A549 (cell line): ENCODE data around the gene GOLGA2. TPM values are rescaled to one million over a fixed set of nuclear protein-coding genes. Genes with fewer than 3 reads are reported as not detected.

Experiments used
- ATAC-seq, 2 experiments: fragments of 200-7000 bp in 1 of 2; fragments of >200 bp in 1 of 2; cut with Nextera tagmentation in 1 of 2; cut with Tn5 transposase in 1 of 2; 3 replicates each; pipeline versions ENCODE4 v1.8.0 to v1.9.1; 2018 to 2020; ENCODE audit warnings: mild to moderate bottlenecking in 1 of 2, moderate library complexity in 1 of 2
- CTCF ChIA-PET: fragments of 300-600 bp; sonication (Branson Sonifier 250); formaldehyde crosslinking; extraction: SDS; loops from one replicate; lab custom pipeline; 2021; ENCODE audit warnings: antibody characterized with exemption, inconsistent platforms; lab: Yijun Ruan, JAX
- POLR2A ChIA-PET: fragments of 350-600 bp; formaldehyde crosslinking; extraction: SDS; loops from one replicate; lab custom pipeline; 2021; ENCODE audit warnings: antibody characterized with exemption, inconsistent platforms; lab: Yijun Ruan, JAX
- DNase-seq, 2 experiments: peaks; one replicate each; pipeline versions ENCODE4 v3.0.0 to v3.0.0-alpha.2; 2011 to 2016; ENCODE audit warnings: low read depth in 1 of 2, low spot score in 1 of 2
- FAIRE-seq: peaks from 2 replicates; lab custom pipeline; 2011; peaks lifted over from hg19 to GRCh38; lab: Jason Lieb, UNC
- H3K27ac ChIP-seq, 2 experiments: fragments of >200 bp; sonication (Bioruptor Twin); formaldehyde crosslinking; 3 replicates each; pipeline ENCODE4 v1.5.1; 2016 to 2017
- H3K4me1 ChIP-seq: fragments of >200 bp; sonication (Bioruptor Twin); formaldehyde crosslinking; 3 replicates; pipeline ENCODE4 v1.6.1; 2016
- H3K4me2 ChIP-seq: fragments of >200 bp; sonication (Bioruptor Twin); formaldehyde crosslinking; 3 replicates; pipeline ENCODE4 v1.6.1; 2016
- H3K4me3 ChIP-seq: fragments of >200 bp; sonication (Bioruptor Twin); formaldehyde crosslinking; 3 replicates; pipeline ENCODE4 v1.5.1; 2016
- H3K9me3 ChIP-seq: fragments of >200 bp; sonication (Bioruptor Twin); formaldehyde crosslinking; 3 replicates; pipeline ENCODE4 v1.6.1; 2016
- ATOH8 ChIP-seq: fragments of 250-450 bp; sonication (Bioruptor Pico); IDR thresholded peaks from 2 replicates; pipeline ENCODE4 v1.5.0; 2020; ENCODE audit warnings: low read depth, mild to moderate bottlenecking, moderate library complexity
- CHD4 ChIP-seq: fragments of 200-600 bp; sonication (generic); IDR thresholded peaks from 2 replicates; pipeline ENCODE4 v1.6.1; 2016; ENCODE audit warnings: antibody characterized with exemption, mild to moderate bottlenecking, borderline replicate concordance
- E2F6 ChIP-seq: IDR thresholded peaks from 2 replicates; pipeline ENCODE4 v1.6.1; 2012; ENCODE audit warnings: low read depth, borderline replicate concordance
- EHF ChIP-seq: fragments of 250-450 bp; sonication (Bioruptor Pico); IDR thresholded peaks from 2 replicates; pipeline ENCODE4 v1.5.0; 2020; ENCODE audit warnings: mild to moderate bottlenecking
- ESRRA ChIP-seq: fragments of 150-350 bp; IDR thresholded peaks from 2 replicates; pipeline ENCODE4 v1.6.1; 2014; ENCODE audit warnings: mild to moderate bottlenecking, low read length, borderline replicate concordance
- FOSL2 ChIP-seq, 2 experiments: fragments of 450-650 bp in 1 of 2; fragments of >200 bp in 1 of 2; sonication (Bioruptor Twin) in 1 of 2; formaldehyde crosslinking; IDR thresholded peaks; 2 replicates each; pipeline versions ENCODE4 v1.5.0 to v1.6.1; 2016 to 2020; ENCODE audit warnings: mild to moderate bottlenecking in 1 of 2, moderate library complexity in 1 of 2
- HES2 ChIP-seq: fragments of >200 bp; sonication (Bioruptor Twin); formaldehyde crosslinking; IDR thresholded peaks from 2 replicates; pipeline ENCODE4 v1.6.1; 2016
- KDM1A ChIP-seq: fragments of 200-600 bp; sonication (generic); IDR thresholded peaks from 2 replicates; pipeline ENCODE4 v1.6.1; 2016; ENCODE audit warnings: low read depth, mild to moderate bottlenecking
- MAFK ChIP-seq: fragments of 450-650 bp; IDR thresholded peaks from 2 replicates; pipeline ENCODE4 v1.6.1; 2014; ENCODE audit not compliant: partially characterized antibody
- MAX ChIP-seq: IDR thresholded peaks from 2 replicates; pipeline ENCODE4 v1.6.1; 2012
- MAZ ChIP-seq: fragments of 150-350 bp; IDR thresholded peaks from 2 replicates; pipeline ENCODE4 v1.6.1; 2014; ENCODE audit warnings: antibody characterized with exemption, low read depth, low read length, borderline replicate concordance
- POLR2AphosphoS2 ChIP-seq: conservative IDR thresholded peaks from 2 replicates; pipeline ENCODE4 v1.6.1; 2012; ENCODE audit warnings: low read length, improper control_type of control experiment, inconsistent platforms
- REST ChIP-seq: fragments of 200-600 bp; sonication (generic); IDR thresholded peaks from 2 replicates; pipeline ENCODE4 v1.6.1; 2016; ENCODE audit warnings: antibody characterized with exemption, mild to moderate bottlenecking, moderate library complexity
- TP53 ChIP-seq: fragments of 250-450 bp; sonication (Bioruptor Pico); IDR thresholded peaks from 2 replicates; pipeline ENCODE4 v1.5.0; 2021; ENCODE audit warnings: mild to moderate bottlenecking, moderate library complexity
- USF2 ChIP-seq: fragments of 450-650 bp; IDR thresholded peaks from 2 replicates; pipeline ENCODE4 v1.6.1; 2014; ENCODE audit warnings: antibody characterized with exemption
- ZNF302 ChIP-seq: fragments of 250-450 bp; sonication (Bioruptor Pico); IDR thresholded peaks from 2 replicates; pipeline ENCODE4 v1.9.0; 2021; ENCODE audit warnings: inconsistent platforms, mild to moderate bottlenecking, moderate library complexity
- WGBS: methylation state at CpG from one replicate; pipeline ENCODE4 v1.1.6; 2017; ENCODE audit errors: missing lambda C conversion rate; 5-methylcytosine and 5-hydroxymethylcytosine counted together
- polyA plus RNA-seq, 4 experiments: library from polyadenylated mRNA; depleted of rRNA in 3 of 4; stranded (reverse); fragments of >200 nt; fragmentation: RNase III in 1 of 4; extraction: RNeasy Plus Mini Kit Qiagen cat#74134 plus additional on column Dnase treatment in 1 of 4; gene quantifications; 2 replicates in 3 of 4; 3 replicates in 1 of 4; pipeline ENCODE4 v1.2.3, GENCODE V29; 2011 to 2017
- TF ChIP-seq, protein P1 (sequence below): IDR thresholded peaks from 2 replicates; pipeline ENCODE4 v1.6.1; 2012
- TF ChIP-seq, protein P2 (sequence below): fragments of >200 bp; sonication (Bioruptor Twin); formaldehyde crosslinking; IDR thresholded peaks from 3 replicates; pipeline ENCODE4 v1.6.1; 2016

GOLGA2 gene
- polyA plus RNA-seq, 2 of the 4 experiments (the other 2 are of a cell fraction) = 55.3 to 60.1 TPM

DNA sequence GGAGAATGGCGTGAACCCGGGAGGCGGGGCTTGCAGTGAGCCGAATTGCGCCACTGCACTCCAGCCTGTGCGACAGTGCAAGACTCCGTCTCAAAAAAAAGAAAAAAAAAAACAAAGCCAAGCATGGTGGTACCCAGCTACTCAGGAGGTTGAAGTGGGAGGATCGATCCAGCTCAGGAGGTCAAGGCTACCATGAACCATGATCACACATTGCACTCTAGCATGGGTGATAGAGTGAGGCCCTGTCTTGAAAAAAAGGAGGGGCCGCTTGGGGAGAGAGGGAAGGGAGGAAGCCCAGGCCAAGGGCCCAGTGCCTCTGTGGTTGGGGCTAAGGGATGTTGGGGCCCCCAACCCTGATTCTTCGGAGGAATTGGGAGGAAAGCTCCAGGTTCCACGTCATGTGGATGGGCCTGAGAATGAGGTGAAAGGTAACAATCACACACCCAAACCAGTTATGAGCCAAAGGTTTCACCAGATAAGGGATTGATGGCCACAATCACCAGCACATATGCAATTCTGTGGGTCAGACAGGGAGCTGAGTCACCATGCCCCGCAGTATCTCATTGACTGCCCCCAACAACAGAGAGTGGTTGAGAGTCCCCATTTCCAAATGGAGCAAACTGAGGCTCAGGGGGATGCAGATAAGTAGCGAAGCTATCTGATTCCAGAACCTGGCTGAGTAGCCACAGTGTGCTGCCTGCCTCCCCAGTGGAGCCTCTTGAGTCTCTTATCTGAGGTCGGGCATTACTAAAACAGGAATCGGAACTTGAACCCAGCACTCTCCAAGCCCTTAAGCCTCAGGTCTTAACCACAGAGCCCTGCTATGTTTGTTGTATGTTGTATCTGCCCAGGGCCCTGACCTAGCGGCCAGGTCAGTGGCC, 20.8 kb upstream of the GOLGA2 start (continued):
- TF ChIP-seq USF2 (no peak), TP53 (no peak), ZNF302 (CRISPR knock-in tag) (no peak), POLR2AphosphoS2 (no peak), EHF (CRISPR knock-in tag) (no peak), MAX (no peak), KDM1A (no peak)

DNA sequence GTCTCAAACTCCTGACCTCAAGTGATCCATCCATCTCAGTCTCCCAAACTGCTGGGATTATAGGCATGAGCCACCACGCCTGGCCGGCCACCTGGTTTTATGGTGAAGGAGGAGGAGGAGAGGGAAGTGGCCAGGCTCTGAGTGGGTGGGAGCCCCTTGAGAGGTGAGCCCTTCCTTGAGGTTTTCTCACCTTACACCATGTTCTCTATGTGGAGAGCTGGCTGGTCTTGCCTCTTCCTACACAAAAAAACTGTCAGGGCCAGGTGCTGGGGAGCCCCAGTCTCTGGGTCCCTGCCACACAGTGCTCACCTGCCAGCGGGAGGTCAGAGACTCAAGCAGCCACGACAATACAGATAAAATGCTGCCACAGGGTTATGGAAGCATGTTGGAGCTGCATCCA, 18.3 kb upstream of the GOLGA2 start:
- ChIA-PET CTCF (interaction anchor here (0.7 to 17.8 kb wide), 15 partner anchors 7 to 600 kb away, joined by 3 to 206 read pairs (median 16); partner anchors contain the start of genes CERCAM and COQ4), POLR2A (interaction anchor here (1.2 kb wide), 1 partner anchor 18 kb away, joined by 3 read pairs; the partner anchor contains the start of genes GOLGA2 and SWI5)
- 84% methylated on average over 4 of the region's 4 CpGs for WGBS
- Histone ChIP-seq H3K4me3 (no peak overlapping the region), H3K27ac (no peak overlapping the region), H3K9me3 (no peaks in the 10 kb centered on the region), H3K4me1 (peaks cover 17% of the 10 kb centered on the region), H3K4me2 (no peak overlapping the region)
- ATAC-seq = no peak
- no peak for FAIRE-seq
- TF ChIP-seq ESRRA = no peak
- TF ChIP-seq MAZ = no peak
- no peak for TF ChIP-seq REST
- TF ChIP-seq, protein P1, sequence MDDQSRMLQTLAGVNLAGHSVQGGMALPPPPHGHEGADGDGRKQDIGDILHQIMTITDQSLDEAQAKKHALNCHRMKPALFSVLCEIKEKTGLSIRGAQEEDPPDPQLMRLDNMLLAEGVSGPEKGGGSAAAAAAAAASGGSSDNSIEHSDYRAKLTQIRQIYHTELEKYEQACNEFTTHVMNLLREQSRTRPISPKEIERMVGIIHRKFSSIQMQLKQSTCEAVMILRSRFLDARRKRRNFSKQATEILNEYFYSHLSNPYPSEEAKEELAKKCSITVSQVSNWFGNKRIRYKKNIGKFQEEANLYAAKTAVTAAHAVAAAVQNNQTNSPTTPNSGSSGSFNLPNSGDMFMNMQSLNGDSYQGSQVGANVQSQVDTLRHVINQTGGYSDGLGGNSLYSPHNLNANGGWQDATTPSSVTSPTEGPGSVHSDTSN = no peak
- no peak for TF ChIP-seq E2F6
- no peak for TF ChIP-seq CHD4
- no peak for TF ChIP-seq MAFK
- no peak for TF ChIP-seq MAX
- TF ChIP-seq FOSL2 (IDR thresholded peaks at IDR 0.05) = no peak
- no peak for TF ChIP-seq FOSL2 (CRISPR knock-in tag; IDR thresholded peaks at IDR 0.05)
- no peak for TF ChIP-seq HES2
- TF ChIP-seq, protein P2, sequence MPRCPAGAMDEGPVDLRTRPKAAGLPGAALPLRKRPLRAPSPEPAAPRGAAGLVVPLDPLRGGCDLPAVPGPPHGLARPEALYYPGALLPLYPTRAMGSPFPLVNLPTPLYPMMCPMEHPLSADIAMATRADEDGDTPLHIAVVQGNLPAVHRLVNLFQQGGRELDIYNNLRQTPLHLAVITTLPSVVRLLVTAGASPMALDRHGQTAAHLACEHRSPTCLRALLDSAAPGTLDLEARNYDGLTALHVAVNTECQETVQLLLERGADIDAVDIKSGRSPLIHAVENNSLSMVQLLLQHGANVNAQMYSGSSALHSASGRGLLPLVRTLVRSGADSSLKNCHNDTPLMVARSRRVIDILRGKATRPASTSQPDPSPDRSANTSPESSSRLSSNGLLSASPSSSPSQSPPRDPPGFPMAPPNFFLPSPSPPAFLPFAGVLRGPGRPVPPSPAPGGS = no peak
- no peak for TF ChIP-seq ATOH8 (CRISPR knock-in tag)
- TF ChIP-seq, all 56 proteins: peak for 0
- no peak for DNase-seq
